Vagina (tissue), 2 donors: ENCODE results near the gene GART.

ENCODE experiments used
- CTCF ChIP-seq, 3 experiments: fragments of 450-650 bp in 2 of 3; fragments of 200-600 bp in 1 of 3; sonication (generic) in 1 of 3; IDR thresholded peaks; one replicate each; pipeline ENCODE4 v1.5.1; 2017 to 2019; ENCODE audit warnings: antibody characterized with exemption in 3 of 3, mild to moderate bottlenecking in 2 of 3, moderate library complexity in 2 of 3
- POLR2A ChIP-seq, 2 donors: fragments of 450-650 bp; IDR thresholded peaks; one replicate each; pipeline ENCODE4 v1.6.1; 2017; ENCODE audit warnings: antibody characterized with exemption in 2 of 2, mild to moderate bottlenecking in 2 of 2, moderate library complexity in 2 of 2
- POLR2AphosphoS5 ChIP-seq, 2 donors: sonication (generic); formaldehyde crosslinking; IDR thresholded peaks; one replicate each; pipeline ENCODE4 v1.9.0; 2017; ENCODE audit warnings: antibody characterized with exemption in 2 of 2, mild to moderate bottlenecking in 2 of 2, low read depth in 1 of 2; ENCODE audit not compliant: insufficient read depth in 1 of 2

GRCh38 chr21:33562389-33562788 lies 20.5 kb upstream of the GART start:
- TF ChIP-seq POLR2A (IDR thresholded peaks at IDR 0.05) (no peak), CTCF (IDR thresholded peaks at IDR 0.05) (no peak), POLR2AphosphoS5 (IDR thresholded peaks at IDR 0.05; ENCODE audit: insufficient read depth in 1 of 2, low read depth in 1 of 2) (no peak)
